LNCAP (cell line): ENCODE data around the gene CUL2.
A peak's percentile ranks its signal among the peaks of the same experiment; 100 is the strongest.

Experiments used
- TF ChIP-seq, protein P1 (sequence below): fragments of 450-650 bp; IDR thresholded peaks from 2 replicates; pipeline ENCODE4 v1.5.1; 2017; ENCODE audit warnings: mild to moderate bottlenecking

The CUL2 gene

DNA sequence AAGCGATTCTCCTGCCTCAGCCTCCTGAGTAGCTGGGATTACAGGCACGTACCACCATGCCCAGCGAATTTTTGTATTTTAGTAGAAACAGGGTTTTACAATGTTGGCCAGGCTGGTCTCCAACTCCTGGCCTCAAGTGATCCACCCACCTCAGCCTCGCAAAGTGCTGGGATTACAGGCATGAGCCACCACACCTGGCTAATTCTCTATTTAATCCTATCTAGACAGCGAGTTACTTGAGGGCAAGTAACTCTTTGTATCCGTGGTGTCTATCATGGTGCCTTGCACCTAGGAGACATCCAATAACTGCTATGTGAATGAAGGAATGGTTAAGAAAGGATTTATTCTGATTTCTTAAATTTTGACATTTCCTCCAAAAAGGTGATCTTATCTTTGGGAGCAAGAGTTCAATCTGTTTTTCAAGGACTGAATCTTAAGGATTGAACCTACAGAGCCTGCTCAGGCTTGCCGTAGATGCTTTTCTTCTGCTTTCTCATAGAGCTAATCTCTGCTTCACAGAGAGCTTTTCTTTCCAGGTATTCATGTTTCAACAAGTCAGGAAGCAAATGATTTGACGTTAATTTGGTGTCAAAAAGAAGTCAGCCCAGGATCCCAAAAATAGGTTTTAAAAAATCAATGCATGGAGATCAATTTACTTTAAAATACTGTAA is 101.6 kb downstream of the CUL2 start:
- TF ChIP-seq, protein P1, sequence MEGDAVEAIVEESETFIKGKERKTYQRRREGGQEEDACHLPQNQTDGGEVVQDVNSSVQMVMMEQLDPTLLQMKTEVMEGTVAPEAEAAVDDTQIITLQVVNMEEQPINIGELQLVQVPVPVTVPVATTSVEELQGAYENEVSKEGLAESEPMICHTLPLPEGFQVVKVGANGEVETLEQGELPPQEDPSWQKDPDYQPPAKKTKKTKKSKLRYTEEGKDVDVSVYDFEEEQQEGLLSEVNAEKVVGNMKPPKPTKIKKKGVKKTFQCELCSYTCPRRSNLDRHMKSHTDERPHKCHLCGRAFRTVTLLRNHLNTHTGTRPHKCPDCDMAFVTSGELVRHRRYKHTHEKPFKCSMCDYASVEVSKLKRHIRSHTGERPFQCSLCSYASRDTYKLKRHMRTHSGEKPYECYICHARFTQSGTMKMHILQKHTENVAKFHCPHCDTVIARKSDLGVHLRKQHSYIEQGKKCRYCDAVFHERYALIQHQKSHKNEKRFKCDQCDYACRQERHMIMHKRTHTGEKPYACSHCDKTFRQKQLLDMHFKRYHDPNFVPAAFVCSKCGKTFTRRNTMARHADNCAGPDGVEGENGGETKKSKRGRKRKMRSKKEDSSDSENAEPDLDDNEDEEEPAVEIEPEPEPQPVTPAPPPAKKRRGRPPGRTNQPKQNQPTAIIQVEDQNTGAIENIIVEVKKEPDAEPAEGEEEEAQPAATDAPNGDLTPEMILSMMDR = no peak

GRCh38 chr10:34985823-34986222 is 104.3 kb downstream of the CUL2 start:
- TF ChIP-seq, protein P1 = peak; percentile 27; the same call in 1 of the 2 replicates

DNA sequence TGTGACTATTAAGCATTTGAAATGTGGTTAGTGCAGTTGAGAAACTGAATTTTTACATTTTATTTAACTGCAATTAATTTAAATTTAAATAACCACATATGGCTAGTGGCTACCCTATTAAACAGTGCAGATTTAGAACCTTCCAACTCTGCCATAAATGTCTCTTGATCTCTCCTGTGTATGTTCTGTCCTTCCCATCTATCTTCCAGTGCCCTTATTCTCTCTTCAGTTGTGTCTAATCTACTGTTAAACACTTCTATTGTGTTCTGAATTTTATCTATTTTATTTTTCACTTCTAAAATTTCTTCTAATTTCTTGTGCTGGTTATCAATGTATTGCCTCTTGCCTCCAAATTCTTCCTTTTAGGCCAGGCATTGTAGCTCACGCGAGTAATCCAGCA is 105.0 kb downstream of the CUL2 start:
- TF ChIP-seq, protein P1 = no peak

DNA sequence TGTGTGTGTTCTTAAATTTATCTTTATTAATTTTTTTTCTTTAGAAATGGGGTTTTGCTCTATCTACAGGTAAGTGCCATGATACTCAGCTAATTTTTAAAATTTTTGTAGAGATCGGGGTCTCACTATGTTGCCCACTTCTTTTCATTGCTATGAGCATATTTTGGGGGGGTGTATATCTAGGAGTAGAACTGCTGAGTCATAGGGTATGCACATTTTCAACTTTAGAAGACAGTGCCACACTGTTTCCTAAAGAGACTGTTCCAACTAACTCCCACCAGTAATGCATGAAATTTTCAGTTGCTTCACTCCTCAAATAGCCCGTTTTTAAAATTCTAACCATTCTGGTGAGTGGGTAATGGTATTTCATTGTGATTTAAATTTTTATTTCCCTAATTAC is 108.3 kb downstream of the CUL2 start:
- TF ChIP-seq, protein P1 = no peak

DNA sequence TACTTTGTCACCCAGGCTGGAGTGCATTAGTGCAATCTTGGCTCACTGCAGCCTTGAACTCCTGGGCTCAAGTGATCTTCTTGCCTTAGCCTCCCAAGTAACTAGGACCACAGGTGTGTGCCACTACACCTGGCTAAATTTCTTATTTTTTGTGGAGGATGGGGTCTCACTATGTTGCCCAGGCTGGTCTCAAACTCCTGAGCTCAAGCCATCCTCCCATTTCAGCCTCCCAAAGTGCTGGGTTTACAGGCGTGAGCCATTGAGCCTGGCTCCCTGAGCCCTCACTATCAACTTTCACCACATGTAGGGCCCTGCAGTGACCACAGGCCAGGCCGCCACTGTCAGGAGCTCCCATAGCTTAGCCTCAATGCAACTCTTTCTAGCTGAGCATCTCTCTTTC is 110.2 kb downstream of the CUL2 start:
- TF ChIP-seq, protein P1 = no peak

DNA sequence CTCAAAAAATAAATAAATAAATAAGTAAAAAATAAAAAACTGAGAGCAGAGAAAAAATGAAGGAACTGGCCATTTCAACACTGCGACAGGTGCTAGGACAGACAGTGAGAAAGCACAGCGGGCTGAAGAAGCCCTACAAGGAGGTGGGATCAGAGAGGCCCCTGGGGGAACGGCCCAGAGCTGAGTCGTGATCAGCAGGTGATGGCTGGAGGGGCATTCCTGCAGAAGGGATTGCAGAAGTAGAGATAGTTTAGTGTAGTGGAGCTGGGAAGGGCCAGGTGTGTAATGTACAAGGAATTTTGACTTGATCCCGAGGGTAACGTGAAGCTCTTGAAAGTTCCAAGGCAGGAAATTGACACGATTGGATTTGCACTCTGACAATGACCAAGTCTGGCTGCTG is 112.1 kb downstream of the CUL2 start:
- TF ChIP-seq, protein P1 = no peak

GRCh38 chr10:34974364-34975065 is 115.6 kb downstream of the CUL2 start:
- TF ChIP-seq, protein P1 = peak; percentile 69; the same call in 1 of the 2 replicates
